GM23338 (cell line): ENCODE results near the gene RXFP1. TPM values are rescaled to one million over a fixed set of nuclear protein-coding genes. Genes with fewer than 3 reads are reported as not detected.
A peak's percentile ranks its signal among the peaks of the same experiment; 100 is the strongest.

Experiments
- ATAC-seq: fragments of 200-7000 bp; cut with Tn5 transposase; 3 replicates; pipeline ENCODE4 v1.9.1; 2020
- DNase-seq: peaks from one replicate; pipeline ENCODE4 v3.0.0-alpha.2; 2015; ENCODE audit warnings: low spot score
- H2AFZ ChIP-seq: fragments of 200-600 bp; sonication (generic); 2 replicates; pipeline ENCODE4 v1.8.0; 2016; ENCODE audit warnings: antibody characterized with exemption, mild to moderate bottlenecking, moderate library complexity
- H3F3A ChIP-seq: fragments of 200-600 bp; sonication (generic); replicated peaks from 2 replicates; pipeline ENCODE4 v1.8.0; 2017; ENCODE audit warnings: antibody characterized with exemption, mixed run types, low read depth
- H3K27ac ChIP-seq: fragments of 200-600 bp; sonication (generic); 2 replicates; pipeline ENCODE4 v1.6.1; 2016; ENCODE audit warnings: low read depth
- H3K27me3 ChIP-seq: fragments of 200-600 bp; sonication (generic); 2 replicates; pipeline ENCODE4 v1.8.0; 2016; ENCODE audit warnings: mild to moderate bottlenecking, mixed run types, moderate library complexity; ENCODE audit not compliant: insufficient read depth
- H3K36me3 ChIP-seq: fragments of 200-600 bp; sonication (generic); 2 replicates; pipeline ENCODE4 v1.8.0; 2016; ENCODE audit warnings: mild to moderate bottlenecking; ENCODE audit not compliant: insufficient read depth
- H3K4me1 ChIP-seq: fragments of 200-600 bp; sonication (generic); 2 replicates; pipeline ENCODE4 v1.8.0; 2016; ENCODE audit warnings: mild to moderate bottlenecking, moderate library complexity; ENCODE audit not compliant: insufficient read depth
- H3K4me2 ChIP-seq: fragments of 200-600 bp; sonication (generic); 2 replicates; pipeline ENCODE4 v1.7.1; 2017; ENCODE audit warnings: mixed run types
- H3K4me3 ChIP-seq: fragments of 200-600 bp; sonication (generic); 2 replicates; pipeline ENCODE4 v1.6.1; 2016; ENCODE audit warnings: mixed run types
- H3K79me2 ChIP-seq: fragments of 200-600 bp; sonication (generic); replicated peaks from 2 replicates; pipeline ENCODE4 v1.8.0; 2017; ENCODE audit warnings: mild to moderate bottlenecking; ENCODE audit not compliant: insufficient read depth
- H3K9me2 ChIP-seq: fragments of 200-600 bp; sonication (generic); 2 replicates; pipeline ENCODE4 v1.8.0; 2017; ENCODE audit not compliant: insufficient read depth
- H4K20me1 ChIP-seq: fragments of 200-600 bp; sonication (generic); replicated peaks from 2 replicates; pipeline ENCODE4 v1.8.0; 2017; ENCODE audit warnings: mild to moderate bottlenecking; ENCODE audit not compliant: insufficient read depth
- H3K27ac Mint-ChIP-seq: 2 replicates; pipeline ENCODE4 v1.8.0; 2020; ENCODE audit warnings: inconsistent platforms, mild to moderate bottlenecking, moderate library complexity, mixed read lengths
- H3K27me3 Mint-ChIP-seq: 3 replicates; pipeline ENCODE4 v1.8.0; 2022; ENCODE audit warnings: low read depth, mild to moderate bottlenecking, moderate library complexity, mixed read lengths, inconsistent platforms; ENCODE audit not compliant: insufficient read depth, poor library complexity
- H3K36me3 Mint-ChIP-seq: 3 replicates; pipeline ENCODE4 v1.8.0; 2021; ENCODE audit warnings: low read depth, mild to moderate bottlenecking, inconsistent platforms, moderate library complexity, mixed read lengths
- H3K4me1 Mint-ChIP-seq: 3 replicates; pipeline ENCODE4 v1.8.0; 2020; ENCODE audit warnings: mild to moderate bottlenecking, inconsistent platforms, mixed read lengths
- H3K4me3 Mint-ChIP-seq: 3 replicates; pipeline ENCODE4 v1.8.0; 2021; ENCODE audit warnings: moderate library complexity, mild to moderate bottlenecking, inconsistent platforms, mixed read lengths
- H3K9me3 Mint-ChIP-seq: 3 replicates; pipeline ENCODE4 v1.8.0; 2020; ENCODE audit warnings: moderate library complexity, mild to moderate bottlenecking, inconsistent platforms, mixed read lengths
- CREB1 ChIP-seq: fragments of 250-450 bp; sonication (Bioruptor Pico); IDR thresholded peaks from 2 replicates; pipeline ENCODE4 v1.5.0; 2020; ENCODE audit warnings: low read depth, mild to moderate bottlenecking, moderate library complexity
- CTCF ChIP-seq, 2 experiments: fragments of 200-600 bp in 1 of 2; sonication (generic) in 1 of 2; conservative IDR thresholded peaks; 2 replicates each; pipeline versions ENCODE4 v1.5.1 to v1.6.1; 2016 to 2017; ENCODE audit warnings: antibody characterized with exemption in 2 of 2, low read depth in 2 of 2, mild to moderate bottlenecking in 2 of 2, moderate library complexity in 1 of 2
- ETS1 ChIP-seq: IDR thresholded peaks from 2 replicates; pipeline ENCODE4 v1.6.1; 2016; ENCODE audit warnings: antibody characterized with exemption
- EZH2 ChIP-seq: fragments of 200-600 bp; sonication (generic); IDR thresholded peaks from one replicate; pipeline ENCODE4 v1.8.0; 2017; ENCODE audit warnings: antibody characterized with exemption, mild to moderate bottlenecking, low read depth; ENCODE audit not compliant: unreplicated experiment
- EZH2phosphoT487 ChIP-seq: fragments of 200-600 bp; sonication (generic); IDR thresholded peaks from one replicate; pipeline ENCODE4 v1.8.1; 2018; ENCODE audit warnings: antibody characterized with exemption; ENCODE audit not compliant: unreplicated experiment
- JUNB ChIP-seq: IDR thresholded peaks from one replicate; pipeline ENCODE4 v1.6.1; 2016; ENCODE audit warnings: antibody characterized with exemption; ENCODE audit not compliant: unreplicated experiment
- NANOG ChIP-seq: IDR thresholded peaks from 2 replicates; pipeline ENCODE4 v1.6.1; 2016; ENCODE audit warnings: antibody characterized with exemption, borderline replicate concordance
- POLR2AphosphoS5 ChIP-seq: IDR thresholded peaks from 2 replicates; pipeline ENCODE4 v1.6.1; 2016; ENCODE audit warnings: antibody characterized with exemption, low read depth
- REST ChIP-seq: IDR thresholded peaks from one replicate; pipeline ENCODE4 v1.6.1; 2018; ENCODE audit warnings: antibody characterized with exemption; ENCODE audit not compliant: unreplicated experiment
- STAT1 ChIP-seq: IDR thresholded peaks from one replicate; pipeline ENCODE4 v1.6.1; 2016; ENCODE audit warnings: antibody characterized with exemption; ENCODE audit not compliant: unreplicated experiment
- ZNF114 ChIP-seq: fragments of 250-450 bp; sonication (Bioruptor Pico); IDR thresholded peaks from 2 replicates; pipeline ENCODE4 v1.5.0; 2020; ENCODE audit warnings: mild to moderate bottlenecking, moderate library complexity
- ZNF331 ChIP-seq: fragments of 250-450 bp; sonication (Bioruptor Pico); IDR thresholded peaks from 2 replicates; pipeline ENCODE4 v1.5.0; 2020; ENCODE audit warnings: low read depth, mild to moderate bottlenecking, moderate library complexity
- ZNF462 ChIP-seq: fragments of 250-450 bp; sonication (Bioruptor Pico); IDR thresholded peaks from 2 replicates; pipeline ENCODE4 v1.5.0; 2020; ENCODE audit warnings: mild to moderate bottlenecking, moderate library complexity
- polyA plus RNA-seq: library from polyadenylated mRNA; unstranded; fragments of >200 nt; fragmentation: Nextera tagmentation; extraction: Ambion mirVana; gene quantifications from 2 replicates; pipeline ENCODE4 v1.2.1, GENCODE V29; 2016
- total RNA-seq: library from RNA; depleted of rRNA; stranded (reverse); fragments of >200 nt; shearing (Covaris generic); gene quantifications from 2 replicates; pipeline ENCODE4 v1.2.3, GENCODE V29; 2014

Gene RXFP1
- total and polyA plus RNA-seq, 2 experiments from 2014 or later: 0.63 TPM; not detected in 1

GRCh38 chr4:158560284-158560683, 38.6 kb downstream of the RXFP1 start:
- Histone ChIP-seq H3F3A (no peaks in the 10 kb centered on the region), H3K4me2 (no peak overlapping the region), H3K4me1 (no peaks in the 10 kb centered on the region; the same call in 1 of the 2 replicates), H3K27me3 (no peaks in the 10 kb centered on the region), H4K20me1 (no peaks in the 10 kb centered on the region), H3K79me2 (no peaks in the 10 kb centered on the region), H3K36me3 (no peaks in the 10 kb centered on the region), H3K27ac (no peak overlapping the region), H3K4me3 (no peak overlapping the region), H3K9me2 (no peaks in the 10 kb centered on the region), H2AFZ (peak overlapping the region; percentile 56; the same call in 1 of the 2 replicates)
- H3K4me1 Mint-ChIP-seq: peaks cover 4% of the 10 kb centered on the region; the same call in 2 of the 3 replicates
- H3K27ac Mint-ChIP-seq: no peak overlapping the region
- H3K36me3 Mint-ChIP-seq: no peaks in the 10 kb centered on the region; the same call in 2 of the 3 replicates
- DNase-seq (no peak), ATAC-seq (no peak)
- H3K4me3 Mint-ChIP-seq: no peak overlapping the region
- H3K9me3 Mint-ChIP-seq: peaks cover 1% of the 10 kb centered on the region; the same call in 1 of the 3 replicates
- no peaks in the 10 kb centered on the region for H3K27me3 Mint-ChIP-seq
- TF ChIP-seq JUNB (no peak), ZNF114 (CRISPR knock-in tag) (no peak), CREB1 (CRISPR knock-in tag) (no peak), ZNF331 (CRISPR knock-in tag) (no peak), EZH2 (no peak), REST (no peak), CTCF (conservative IDR thresholded peaks at IDR 0.05; ENCODE audit: low read depth in 2 of 2) (no peak), NANOG (no peak), ZNF462 (CRISPR knock-in tag) (no peak), STAT1 (no peak), ETS1 (no peak), POLR2AphosphoS5 (no peak), EZH2phosphoT487 (no peak)
